Inferior parietal cortex (tissue), 1 donor: ENCODE measurements around the gene BIRC7.

Experiments
- DNase-seq: peaks from one replicate; pipeline ENCODE4 v3.0.0-alpha.2; 2016; ENCODE audit errors: extremely low spot score

The BIRC7 gene

GRCh38 chr20:63264519-63264918, 28.8 kb downstream of the BIRC7 start:
- DNase-seq = no peak

- no peak for DNase-seq
These were observed 30.3 kb downstream of the BIRC7 start for GRCh38 chr20:63265891-63266515.

- DNase-seq = no peak
These were observed 32.0 kb downstream of the BIRC7 start for GRCh38 chr20:63267691-63268090.

- DNase-seq = no peak
These were observed 32.6 kb downstream of the BIRC7 start for GRCh38 chr20:63268256-63268655.

GRCh38 chr20:63268671-63269439, 33.1 kb downstream of the BIRC7 start:
- DNase-seq = no peak

- DNase-seq = no peak
These were observed 34.0 kb downstream of the BIRC7 start for GRCh38 chr20:63269724-63270123.

- no peak for DNase-seq
These were observed 35.1 kb downstream of the BIRC7 start for GRCh38 chr20:63270606-63271325.

- DNase-seq = peak; percentile 85
These were observed 36.7 kb downstream of the BIRC7 start, which contains the start of gene ARFGAP1 for GRCh38 chr20:63272105-63273058. Gene ARFGAP1, plus strand, starts transcription at chr20:63272813. Its CDS starts 2,768 bp downstream, at chr20:63275581.

GRCh38 chr20:63273059-63273579, 37.4 kb downstream of the BIRC7 start:
- no peak for DNase-seq

- DNase-seq = no peak
These were observed 38.1 kb downstream of the BIRC7 start for GRCh38 chr20:63273635-63274380.

- DNase-seq = no peak
These were observed 38.9 kb downstream of the BIRC7 start for GRCh38 chr20:63274381-63275228.

- no peak for DNase-seq
These were observed 40.1 kb downstream of the BIRC7 start for GRCh38 chr20:63275825-63276224.

GRCh38 chr20:63276956-63277355, 41.3 kb downstream of the BIRC7 start:
- DNase-seq = no peak

- no peak for DNase-seq
These were observed 42.0 kb downstream of the BIRC7 start for GRCh38 chr20:63277466-63278272.

- DNase-seq = no peak
These were observed 43.0 kb downstream of the BIRC7 start for GRCh38 chr20:63278661-63279060.

GRCh38 chr20:63279931-63280330, 44.2 kb downstream of the BIRC7 start:
- no peak for DNase-seq

GRCh38 chr20:63280371-63280770, 44.7 kb downstream of the BIRC7 start:
- no peak for DNase-seq

- no peak for DNase-seq
These were observed 45.3 kb downstream of the BIRC7 start for GRCh38 chr20:63280929-63281545.
